ENCODE results near the gene PCDHGB5.

GRCh38 chr5:141374627-141375026, 23.1 kb upstream of the PCDHGB5 start:
- no peak for TF ChIP-seq CTCF (conservative IDR thresholded peaks at IDR 0.05)
- TF ChIP-seq ZFX (IDR thresholded peaks at IDR 0.05): no peak
